OCI-M1 (cell line): ENCODE results near the gene LRRC15.

Experiments used
- DNase-seq: peaks from one replicate; lab custom pipeline; 2025; lab: John Stamatoyannopoulos, UW

The LRRC15 gene

GRCh38 chr3:194360568-194360967 lies 9.0 kb downstream of the LRRC15 start:
- DNase-seq = no peak

- DNase-seq = no peak
Observed at GRCh38 chr3:194357681-194358080, 11.9 kb downstream of the LRRC15 start.

GRCh38 chr3:194355379-194355778 lies 14.2 kb downstream of the LRRC15 start:
- DNase-seq = no peak

GRCh38 chr3:194354315-194354714 lies 15.2 kb downstream of the LRRC15 start:
- no peak for DNase-seq

- peak; percentile 2 for DNase-seq
Observed at GRCh38 chr3:194352667-194353246, 16.8 kb downstream of the LRRC15 start.

GRCh38 chr3:194351952-194352536 lies 17.5 kb downstream of the LRRC15 start:
- no peak for DNase-seq

GRCh38 chr3:194351080-194351672 lies 18.4 kb downstream of the LRRC15 start, which contains the start of gene CPN2:
TSS of gene CPN2 (minus strand) at chr3:194351328. CDS start at chr3:194342702, 8,626 bp downstream.
- DNase-seq = no peak

GRCh38 chr3:194350726-194351071 lies 18.8 kb downstream of the LRRC15 start:
- DNase-seq = no peak

- DNase-seq = no peak
Observed at GRCh38 chr3:194348354-194348753, 21.2 kb downstream of the LRRC15 start.

GRCh38 chr3:194346621-194347020 lies 22.9 kb downstream of the LRRC15 start:
- DNase-seq = no peak

- DNase-seq = no peak
Observed at GRCh38 chr3:194346035-194346434, 23.5 kb downstream of the LRRC15 start.

GRCh38 chr3:194344012-194344411 lies 25.5 kb downstream of the LRRC15 start:
- peak; percentile 66 for DNase-seq

GRCh38 chr3:194343561-194343893 lies 26.0 kb downstream of the LRRC15 start:
- DNase-seq = peak; percentile 31

- DNase-seq = no peak
Observed at GRCh38 chr3:194342861-194343560, 26.5 kb downstream of the LRRC15 start.

GRCh38 chr3:194340757-194341400 lies 28.7 kb downstream of the LRRC15 start:
- no peak for DNase-seq

GRCh38 chr3:194339840-194340239 lies 29.7 kb downstream of the LRRC15 start:
- no peak for DNase-seq

GRCh38 chr3:194339356-194339755 lies 30.2 kb downstream of the LRRC15 start:
- DNase-seq = no peak

- no peak for DNase-seq
Observed at GRCh38 chr3:194337965-194338753, 31.4 kb downstream of the LRRC15 start.

GRCh38 chr3:194336601-194337355 lies 32.8 kb downstream of the LRRC15 start:
- no peak for DNase-seq

- no peak for DNase-seq
Observed at GRCh38 chr3:194333981-194334320, 35.6 kb downstream of the LRRC15 start.
